ENCODE measurements around the gene SS18L1. TPM values are rescaled to one million over a fixed set of nuclear protein-coding genes. Genes with fewer than 3 reads are reported as not detected.

SS18L1 gene
- total and polyA plus RNA-seq, 2 experiments from 2014 or later = 3.2 to 38.7 TPM

GRCh38 chr20:62159839-62160238 lies 16.3 kb downstream of the SS18L1 start:
- no peak overlapping the region for H3K27ac ChIP-seq
- TF ChIP-seq, protein P1, sequence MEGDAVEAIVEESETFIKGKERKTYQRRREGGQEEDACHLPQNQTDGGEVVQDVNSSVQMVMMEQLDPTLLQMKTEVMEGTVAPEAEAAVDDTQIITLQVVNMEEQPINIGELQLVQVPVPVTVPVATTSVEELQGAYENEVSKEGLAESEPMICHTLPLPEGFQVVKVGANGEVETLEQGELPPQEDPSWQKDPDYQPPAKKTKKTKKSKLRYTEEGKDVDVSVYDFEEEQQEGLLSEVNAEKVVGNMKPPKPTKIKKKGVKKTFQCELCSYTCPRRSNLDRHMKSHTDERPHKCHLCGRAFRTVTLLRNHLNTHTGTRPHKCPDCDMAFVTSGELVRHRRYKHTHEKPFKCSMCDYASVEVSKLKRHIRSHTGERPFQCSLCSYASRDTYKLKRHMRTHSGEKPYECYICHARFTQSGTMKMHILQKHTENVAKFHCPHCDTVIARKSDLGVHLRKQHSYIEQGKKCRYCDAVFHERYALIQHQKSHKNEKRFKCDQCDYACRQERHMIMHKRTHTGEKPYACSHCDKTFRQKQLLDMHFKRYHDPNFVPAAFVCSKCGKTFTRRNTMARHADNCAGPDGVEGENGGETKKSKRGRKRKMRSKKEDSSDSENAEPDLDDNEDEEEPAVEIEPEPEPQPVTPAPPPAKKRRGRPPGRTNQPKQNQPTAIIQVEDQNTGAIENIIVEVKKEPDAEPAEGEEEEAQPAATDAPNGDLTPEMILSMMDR (IDR thresholded peaks at IDR 0.05; ENCODE audit: low read depth, low read length) = no peak
- no peak overlapping the region for H3K4me3 ChIP-seq
- H3K27me3 ChIP-seq = no peaks in the 10 kb centered on the region
- peaks cover 22% of the 10 kb centered on the region for H3K36me3 ChIP-seq
- peaks cover 7% of the 10 kb centered on the region for H3K4me1 ChIP-seq (ENCODE audit: low read depth)
- DNase-seq (ENCODE audit: low read depth in 1 of 2, low spot score in 1 of 2) = no peak
- H3K9me3 ChIP-seq (ENCODE audit: low read depth) = no peaks in the 10 kb centered on the region

- no peaks in the 10 kb centered on the region for H3K27me3 ChIP-seq
- H3K9me3 ChIP-seq (ENCODE audit: low read depth) = no peaks in the 10 kb centered on the region
- H3K4me1 ChIP-seq (ENCODE audit: low read depth) = peaks cover 7% of the 10 kb centered on the region
- H3K4me3 ChIP-seq = no peak overlapping the region
- H3K36me3 ChIP-seq = peaks cover 24% of the 10 kb centered on the region
- H3K27ac ChIP-seq = no peak overlapping the region
- TF ChIP-seq, protein P1 (IDR thresholded peaks at IDR 0.05; ENCODE audit: low read depth, low read length) = no peak
- DNase-seq (ENCODE audit: low read depth in 1 of 2, low spot score in 1 of 2) = no peak
These were observed 16.7 kb downstream of the SS18L1 start for GRCh38 chr20:62160253-62160652.

DNA sequence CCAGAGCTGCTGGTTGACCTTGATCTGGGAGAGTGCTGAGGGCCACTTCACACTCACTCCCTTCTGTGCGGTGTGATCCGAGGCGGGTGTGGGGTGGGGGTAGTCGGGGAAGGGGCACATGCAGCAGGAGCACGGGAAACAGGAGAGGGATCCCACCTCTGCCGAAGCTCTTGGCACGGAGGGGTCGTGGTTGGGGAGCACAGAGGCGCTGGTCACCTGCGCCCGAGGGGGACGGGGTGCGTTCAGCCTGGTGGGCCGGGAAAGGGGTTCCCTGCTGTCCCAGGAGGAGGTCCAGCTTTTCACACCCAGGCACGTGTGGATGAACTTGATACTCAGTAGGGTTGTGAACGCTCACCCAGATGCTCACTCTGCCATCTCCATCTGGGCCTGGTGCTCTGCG lies 17.3 kb downstream of the SS18L1 start:
- Histone ChIP-seq H3K36me3 (peaks cover 30% of the 10 kb centered on the region), H3K27ac (no peak overlapping the region), H3K27me3 (no peaks in the 10 kb centered on the region), H3K4me3 (no peak overlapping the region), H3K4me1 (ENCODE audit: low read depth) (peaks cover 7% of the 10 kb centered on the region), H3K9me3 (ENCODE audit: low read depth) (no peaks in the 10 kb centered on the region)
- no peak for DNase-seq (ENCODE audit: low read depth in 1 of 2, low spot score in 1 of 2)
- TF ChIP-seq, protein P1 (IDR thresholded peaks at IDR 0.05; ENCODE audit: low read depth, low read length) = no peak

DNA sequence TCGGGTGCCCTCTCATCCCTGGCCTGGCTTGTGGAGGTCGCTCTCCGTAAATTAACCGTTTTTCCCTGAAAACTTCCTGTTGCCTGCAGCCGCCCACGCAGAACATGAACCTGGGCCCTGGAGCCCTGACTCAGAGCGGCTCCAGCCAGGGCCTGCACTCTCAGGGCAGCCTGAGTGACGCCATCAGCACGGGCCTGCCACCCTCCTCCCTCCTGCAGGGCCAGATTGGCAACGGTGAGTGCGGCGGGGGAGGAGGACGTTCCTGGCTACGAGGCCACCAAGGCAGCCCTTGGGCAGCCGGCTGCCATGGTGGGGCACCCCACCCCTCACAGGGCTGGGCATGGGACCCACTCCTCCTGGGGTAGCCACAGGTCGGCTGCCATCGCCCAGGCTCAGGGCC lies 17.8 kb downstream of the SS18L1 start:
- Histone ChIP-seq H3K27me3 (no peaks in the 10 kb centered on the region), H3K36me3 (peaks cover 34% of the 10 kb centered on the region), H3K4me3 (no peak overlapping the region), H3K27ac (no peak overlapping the region), H3K4me1 (ENCODE audit: low read depth) (peaks cover 7% of the 10 kb centered on the region), H3K9me3 (ENCODE audit: low read depth) (no peaks in the 10 kb centered on the region)
- TF ChIP-seq, protein P1 (IDR thresholded peaks at IDR 0.05; ENCODE audit: low read depth, low read length) = no peak
- DNase-seq (ENCODE audit: low read depth in 1 of 2, low spot score in 1 of 2) = peak in 1 of 2 donors; percentile 89

GRCh38 chr20:62162765-62163484 lies 19.4 kb downstream of the SS18L1 start:
- H3K4me3 ChIP-seq = no peak overlapping the region
- H3K36me3 ChIP-seq = peaks cover 35% of the 10 kb centered on the region
- no peaks in the 10 kb centered on the region for H3K9me3 ChIP-seq (ENCODE audit: low read depth)

More at GRCh38 chr20:62162765-62163484, 19.4 kb downstream of the SS18L1 start:
- no peaks in the 10 kb centered on the region for H3K27me3 ChIP-seq
- H3K27ac ChIP-seq = no peak overlapping the region
- DNase-seq (ENCODE audit: low read depth in 1 of 2, low spot score in 1 of 2) = no peak
- TF ChIP-seq, protein P1 (IDR thresholded peaks at IDR 0.05; ENCODE audit: low read depth, low read length) = no peak
- no peaks in the 10 kb centered on the region for H3K4me1 ChIP-seq (ENCODE audit: low read depth)
